GM12891 (cell line): ENCODE data around the gene OLFM1.

ENCODE experiments used
- DNase-seq: peaks from one replicate; pipeline ENCODE4 v3.0.0; 2011; ENCODE audit warnings: low spot score; ENCODE audit not compliant: insufficient read length
- FAIRE-seq: peaks from 2 replicates; lab custom pipeline; 2011; peaks lifted over from hg19 to GRCh38; lab: Jason Lieb, UNC
- PAX5 ChIP-seq: IDR thresholded peaks from 2 replicates; pipeline ENCODE4 v1.6.1; 2011; ENCODE audit warnings: low read length, moderate library complexity, mild to moderate bottlenecking; ENCODE audit not compliant: insufficient read depth, severe bottlenecking
- POLR2A ChIP-seq: IDR thresholded peaks from 2 replicates; pipeline ENCODE4 v1.6.1; 2011; ENCODE audit warnings: low read depth, low read length, control low read depth
- POLR2AphosphoS5 ChIP-seq: IDR thresholded peaks from 2 replicates; pipeline ENCODE4 v1.6.1; 2011; ENCODE audit warnings: low read depth, low read length, control low read depth
- POU2F2 ChIP-seq: IDR thresholded peaks from 2 replicates; pipeline ENCODE4 v1.6.1; 2011; ENCODE audit warnings: low read depth, mild to moderate bottlenecking, control low read depth, low read length, moderate library complexity
- SPI1 ChIP-seq: IDR thresholded peaks from 2 replicates; pipeline ENCODE4 v1.6.1; 2011; ENCODE audit warnings: low read depth, low read length, control low read depth
- TAF1 ChIP-seq: IDR thresholded peaks from 2 replicates; pipeline ENCODE4 v1.6.1; 2011; ENCODE audit warnings: low read depth, low read length, control low read depth

Gene OLFM1

GRCh38 chr9:135165756-135166519 lies 78.5 kb downstream of the OLFM1 start:
- no peak for DNase-seq
- no peak for FAIRE-seq
- no peak for TF ChIP-seq POLR2AphosphoS5

DNA sequence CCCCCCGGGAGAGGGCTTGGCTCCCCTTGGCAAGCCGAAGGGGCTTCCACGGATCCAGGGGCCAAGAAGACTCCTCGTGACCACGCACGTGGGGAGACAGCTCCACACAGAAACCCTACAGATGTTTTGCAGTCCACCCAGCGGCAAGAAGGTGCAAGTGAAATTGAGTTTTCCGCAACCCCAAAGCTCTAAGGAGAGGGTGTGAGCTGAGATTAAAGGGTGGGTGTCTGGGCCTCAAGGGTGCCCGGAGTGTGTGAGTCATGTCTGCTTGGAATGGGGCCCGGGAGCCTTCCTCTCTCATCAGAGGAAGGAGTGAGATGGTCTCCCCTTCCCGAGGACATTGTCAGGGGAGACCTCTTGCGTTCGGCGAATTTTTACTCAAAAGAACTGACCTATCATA lies 79.1 kb downstream of the OLFM1 start:
- no peak for FAIRE-seq
- no peak for TF ChIP-seq TAF1

GRCh38 chr9:135167356-135167755 lies 79.9 kb downstream of the OLFM1 start:
- TF ChIP-seq TAF1 (no peak), POLR2A (no peak), POU2F2 (no peak), PAX5 (no peak), SPI1 (no peak), POLR2AphosphoS5 (no peak)
- DNase-seq (no peak), FAIRE-seq (no peak)

More for the DNA sequence above, 79.1 kb downstream of the OLFM1 start:
- DNase-seq, result no peak

GRCh38 chr9:135167849-135168655 lies 80.6 kb downstream of the OLFM1 start:
- FAIRE-seq, result no peak
- DNase-seq, result no peak
- TF ChIP-seq POLR2A, result no peak
- TF ChIP-seq POLR2AphosphoS5, result no peak
- no peak for TF ChIP-seq PAX5
- no peak for TF ChIP-seq TAF1
- TF ChIP-seq POU2F2, result no peak
- no peak for TF ChIP-seq SPI1

- peak; percentile 78 for FAIRE-seq
- TF ChIP-seq TAF1 (no peak), POLR2A (no peak), POU2F2 (no peak), PAX5 (no peak), SPI1 (no peak), POLR2AphosphoS5 (no peak)
- DNase-seq, result no peak
Observed at GRCh38 chr9:135169709-135170226, 82.3 kb downstream of the OLFM1 start.

DNA sequence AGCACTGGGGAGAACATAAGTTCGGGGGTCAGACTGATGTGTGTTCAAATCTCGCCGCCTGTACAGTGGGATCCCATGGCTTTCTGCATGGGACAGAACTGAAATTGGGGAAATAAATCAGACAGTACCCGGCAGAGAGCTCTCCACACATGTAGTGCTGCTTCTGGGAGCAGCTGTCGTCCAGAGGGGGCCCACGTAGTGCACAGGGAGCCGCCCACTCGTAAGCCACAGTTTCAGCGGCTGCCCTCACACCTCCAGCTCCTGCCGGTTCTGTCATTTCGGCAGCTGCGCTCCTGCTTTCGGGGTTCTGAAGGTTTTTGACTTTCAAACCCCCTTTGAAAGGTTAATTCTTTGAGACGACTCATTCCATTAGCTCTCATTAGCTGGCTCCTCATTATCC lies 83.1 kb downstream of the OLFM1 start:
- no peak for TF ChIP-seq POU2F2
- no peak for TF ChIP-seq POLR2AphosphoS5
- no peak for TF ChIP-seq PAX5
- TF ChIP-seq POLR2A, result no peak
- TF ChIP-seq TAF1, result no peak
- TF ChIP-seq SPI1, result no peak
- FAIRE-seq, result no peak
- DNase-seq, result no peak
